GM12875 (cell line): ENCODE data around the gene ERO1A.

Experiments used
- H3K4me3 ChIP-seq: one replicate; pipeline ENCODE4 v1.5.1; 2011; ENCODE audit warnings: low read depth, low read length, control low read depth
- CTCF ChIP-seq: IDR thresholded peaks from 2 replicates; pipeline ENCODE4 v1.5.1; 2011; ENCODE audit warnings: low read depth, mild to moderate bottlenecking, control low read depth, inconsistent platforms, low read length, moderate library complexity, borderline replicate concordance; ENCODE audit not compliant: insufficient read depth

ERO1A gene

GRCh38 chr14:52706724-52707706 lies 11.7 kb upstream of the ERO1A start, which contains the start of gene PSMC6:
Gene PSMC6, plus strand, starts transcription at chr14:52707200. Its CDS starts 20 bp downstream, at chr14:52707220.
- no peak for TF ChIP-seq CTCF
- peak within 1 kb of the TSS; percentile 82 for H3K4me3 ChIP-seq

GRCh38 chr14:52706286-52706685 lies 10.9 kb upstream of the ERO1A start:
- H3K4me3 ChIP-seq = no peak overlapping the region
- no peak for TF ChIP-seq CTCF

GRCh38 chr14:52703664-52704063 lies 8.3 kb upstream of the ERO1A start:
- no peak overlapping the region for H3K4me3 ChIP-seq
- TF ChIP-seq CTCF = no peak

- no peak for TF ChIP-seq CTCF
- no peak overlapping the region for H3K4me3 ChIP-seq
Measured at GRCh38 chr14:52703225-52703624, 7.9 kb upstream of the ERO1A start.

- H3K4me3 ChIP-seq = no peak overlapping the region
- TF ChIP-seq CTCF = no peak
Measured at GRCh38 chr14:52701223-52701622, 5.9 kb upstream of the ERO1A start.

- no peak for TF ChIP-seq CTCF
- H3K4me3 ChIP-seq = no peak overlapping the region
Measured at GRCh38 chr14:52700701-52701172, 5.4 kb upstream of the ERO1A start.
